HL-60 (cell line): ENCODE results near the gene CALU.

Experiments
- CTCF ChIP-seq: IDR thresholded peaks from one replicate; pipeline ENCODE4 v1.5.1; 2011; ENCODE audit warnings: low read length, control low read depth, inconsistent platforms; ENCODE audit not compliant: insufficient read depth
- GABPA ChIP-seq: IDR thresholded peaks from 2 replicates; pipeline ENCODE4 v1.6.1; 2012; ENCODE audit warnings: low read depth
- POLR2AphosphoS5 ChIP-seq: IDR thresholded peaks from 2 replicates; pipeline ENCODE4 v1.6.1; 2012; ENCODE audit warnings: low read depth
- REST ChIP-seq: IDR thresholded peaks from 2 replicates; pipeline ENCODE4 v1.6.1; 2012; ENCODE audit warnings: low read depth; ENCODE audit not compliant: insufficient replicate concordance

- no peak for TF ChIP-seq CTCF
- TF ChIP-seq POLR2AphosphoS5 = no peak
- TF ChIP-seq REST = no peak
- TF ChIP-seq GABPA = no peak
These were observed 71.3 kb downstream of the CALU start for GRCh38 chr7:128810473-128810872.
